A204.1 (cell line): ENCODE data around the gene IFI27L2.

Source experiments
- FAIRE-seq: peaks from 2 replicates; lab custom pipeline; 2012; peaks lifted over from hg19 to GRCh38; lab: Jason Lieb, UNC

Gene IFI27L2

DNA sequence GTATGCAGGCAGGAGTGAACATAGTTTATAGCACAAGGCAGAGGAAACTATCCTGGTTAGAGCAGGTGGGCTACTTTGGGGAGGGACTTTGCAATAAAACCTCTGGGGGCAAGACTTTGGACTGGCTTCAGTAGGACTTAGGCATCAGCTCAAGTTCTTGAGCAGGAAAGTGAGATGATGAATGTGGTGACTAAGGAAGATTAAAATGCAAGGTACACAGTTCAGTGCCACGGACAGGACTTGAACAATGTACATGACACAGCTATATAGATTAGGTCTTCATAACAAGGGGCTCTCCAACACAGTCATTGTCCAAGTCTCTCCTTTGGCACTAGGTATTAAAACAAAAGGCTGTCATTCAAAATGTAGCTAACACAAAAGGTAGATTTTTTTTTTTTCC, 23.3 kb upstream of the IFI27L2 start:
- FAIRE-seq = no peak

DNA sequence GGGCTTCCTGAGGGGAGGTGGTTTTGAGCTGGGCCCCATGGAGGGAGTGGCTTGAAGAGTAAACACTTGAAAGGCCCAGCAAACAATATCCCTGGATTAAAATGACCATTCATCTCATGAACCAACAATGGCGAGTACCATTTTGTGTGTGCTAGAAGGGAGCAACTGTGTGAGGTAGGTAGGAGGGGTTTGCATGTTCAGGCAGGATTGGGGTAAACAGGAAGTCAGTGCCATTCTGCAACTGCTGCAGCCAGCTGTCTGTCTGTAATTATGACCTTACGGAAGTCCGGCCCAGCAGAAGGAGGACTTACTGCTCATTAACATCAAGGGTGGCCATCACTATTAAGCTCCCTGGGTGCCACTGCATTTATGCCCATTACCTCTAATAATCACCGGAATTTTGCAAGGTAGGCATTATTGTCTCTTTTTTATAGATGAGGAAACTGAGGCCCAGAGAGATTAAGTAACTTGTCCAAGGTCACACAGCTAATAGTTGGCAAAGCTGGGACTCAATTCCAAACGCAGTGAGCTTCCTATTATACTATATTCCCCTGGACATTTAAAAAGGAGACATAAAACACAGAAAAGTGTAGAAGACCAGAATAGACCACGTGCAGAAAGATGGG, 16.6 kb upstream of the IFI27L2 start:
- FAIRE-seq = no peak

GRCh38 chr14:94144765-94145164, 15.4 kb upstream of the IFI27L2 start:
- FAIRE-seq = no peak

DNA sequence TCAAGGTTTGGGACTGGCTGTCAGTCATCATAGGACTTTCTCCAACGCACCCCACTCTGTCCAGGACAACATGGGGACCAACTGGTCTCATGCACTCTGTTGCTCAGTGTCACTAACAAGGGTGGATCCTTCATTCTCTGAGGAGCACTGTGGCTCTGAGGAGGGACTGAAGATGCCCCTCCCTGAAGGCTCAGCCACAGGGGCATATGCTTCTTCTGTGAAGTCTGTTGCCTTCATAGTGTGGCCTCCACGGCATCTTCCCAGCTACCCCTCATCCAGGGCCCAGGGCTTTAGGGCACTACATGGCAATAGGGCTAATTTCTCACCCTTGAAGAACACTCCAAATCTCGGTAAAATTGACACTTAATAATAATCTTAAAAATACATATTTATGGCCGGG, 14.3 kb upstream of the IFI27L2 start:
- no peak for FAIRE-seq

GRCh38 chr14:94143239-94143638, 13.8 kb upstream of the IFI27L2 start:
- no peak for FAIRE-seq

- no peak for FAIRE-seq
These were observed 13.4 kb upstream of the IFI27L2 start for GRCh38 chr14:94142836-94143235.

DNA sequence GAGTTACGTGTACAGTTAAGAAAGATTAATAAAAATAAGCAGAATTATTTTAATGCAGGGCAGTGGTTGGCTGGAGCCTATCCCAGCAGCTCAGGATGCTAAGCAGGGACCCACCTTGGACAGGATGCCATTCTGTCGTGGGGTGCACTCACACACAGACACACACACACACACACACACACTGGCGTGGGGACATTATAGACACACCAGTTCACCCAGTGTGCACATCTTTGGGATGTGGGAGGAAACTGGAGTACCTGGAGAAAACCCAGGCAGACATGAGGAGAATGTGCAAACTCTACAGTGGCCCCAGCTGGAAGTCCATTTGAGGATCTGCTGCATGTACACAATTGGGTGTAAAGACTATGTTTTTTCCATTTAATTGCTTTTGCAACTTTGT, 12.8 kb upstream of the IFI27L2 start:
- no peak for FAIRE-seq

- FAIRE-seq = no peak
These were observed 10.0 kb upstream of the IFI27L2 start for GRCh38 chr14:94139421-94139820.

GRCh38 chr14:94139006-94139405, 9.6 kb upstream of the IFI27L2 start:
- FAIRE-seq = no peak

GRCh38 chr14:94138251-94138650, 8.8 kb upstream of the IFI27L2 start:
- FAIRE-seq = no peak

DNA sequence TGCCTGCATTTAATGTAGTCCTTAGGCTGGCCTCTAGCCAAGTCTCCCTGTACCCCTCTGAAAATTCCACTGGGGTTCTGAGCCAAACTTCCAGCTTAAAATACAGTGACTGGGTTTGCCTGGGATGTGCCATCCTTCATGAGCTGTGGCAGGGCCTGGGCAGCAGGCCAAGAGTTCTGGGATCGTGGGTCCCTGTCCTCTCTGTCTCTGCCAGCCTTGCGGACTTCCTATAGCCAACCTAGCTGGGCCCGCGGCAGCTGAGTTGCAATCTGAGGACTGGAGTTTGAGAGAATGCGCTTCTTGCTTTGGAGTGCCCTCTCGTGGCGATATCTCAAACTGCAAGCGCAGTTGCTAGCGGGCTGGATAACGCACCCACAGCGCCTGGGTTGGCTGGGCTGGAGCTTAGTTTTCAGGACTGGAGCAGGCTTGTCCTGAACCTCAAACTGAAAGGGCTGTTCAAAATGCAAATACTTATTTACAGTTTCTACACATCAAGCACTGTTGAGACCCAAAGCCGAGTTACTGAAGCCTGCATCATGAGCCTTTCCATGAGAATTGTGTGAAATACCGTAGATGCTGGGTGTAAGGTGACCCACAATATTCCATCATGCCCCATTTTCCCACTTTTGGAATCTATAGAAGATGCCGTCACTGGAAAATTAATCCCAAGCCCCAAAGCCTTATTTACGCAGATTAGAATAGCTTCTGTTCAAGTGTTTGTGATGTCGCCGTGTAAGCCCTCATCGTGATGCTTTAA, 7.3 kb upstream of the IFI27L2 start:
- peak; percentile 86 for FAIRE-seq

DNA sequence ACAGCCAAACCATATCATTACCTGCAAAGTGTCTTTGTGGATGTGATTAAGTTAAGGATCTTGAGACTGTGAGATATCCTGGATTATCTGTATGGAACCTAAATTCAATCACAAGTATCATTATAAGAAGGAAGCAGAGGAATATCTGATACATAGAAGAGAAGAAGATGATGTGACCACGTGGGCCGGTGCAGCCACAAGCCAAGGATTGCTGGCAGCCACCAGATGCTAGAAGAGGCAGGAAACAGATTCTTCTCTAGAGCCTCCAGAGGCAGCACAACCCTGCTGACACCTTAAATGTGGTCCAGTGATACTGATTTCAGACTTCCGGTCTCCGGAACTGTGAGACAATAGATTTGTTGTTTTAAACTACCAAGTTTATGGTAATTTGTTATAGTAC, 6.1 kb upstream of the IFI27L2 start:
- no peak for FAIRE-seq

- peak; percentile 97 for FAIRE-seq
These were observed 3.0 kb upstream of the IFI27L2 start for GRCh38 chr14:94132285-94132887.

- FAIRE-seq = no peak
These were observed 482 bp upstream of the IFI27L2 start for GRCh38 chr14:94129758-94130414.

DNA sequence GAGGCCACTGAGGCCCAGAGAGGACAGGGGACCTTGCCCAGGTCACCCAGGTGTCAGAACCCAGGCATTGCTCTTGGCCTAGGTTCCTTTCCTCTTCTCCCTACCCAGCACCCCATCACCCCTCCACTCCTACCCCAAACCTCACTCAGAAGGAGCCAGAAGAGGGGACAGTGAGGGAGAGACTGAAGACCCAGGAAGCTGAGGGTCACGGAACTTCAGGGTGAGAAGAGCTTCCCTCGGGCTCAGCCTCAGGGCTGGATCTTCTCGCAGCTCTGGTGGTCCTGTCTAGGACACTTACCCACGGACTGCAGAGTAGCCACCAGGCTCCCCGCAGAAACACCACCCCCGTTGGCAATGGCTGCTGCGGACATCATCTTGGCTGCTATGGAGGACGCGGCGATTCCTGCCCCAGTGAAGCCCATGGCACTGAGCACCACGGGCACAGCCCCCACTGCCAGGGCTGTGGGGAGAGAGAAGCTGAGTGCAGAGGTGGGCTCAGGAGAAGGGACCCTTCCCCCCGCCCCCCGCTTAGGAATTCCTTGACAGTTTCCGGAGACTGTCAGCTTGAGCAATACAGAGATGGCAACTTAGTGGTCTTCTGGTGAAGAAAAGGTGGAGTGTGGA, 1.1 kb downstream of the IFI27L2 start:
- FAIRE-seq = no peak

GRCh38 chr14:94127330-94127729, 2.1 kb downstream of the IFI27L2 start:
- no peak for FAIRE-seq

DNA sequence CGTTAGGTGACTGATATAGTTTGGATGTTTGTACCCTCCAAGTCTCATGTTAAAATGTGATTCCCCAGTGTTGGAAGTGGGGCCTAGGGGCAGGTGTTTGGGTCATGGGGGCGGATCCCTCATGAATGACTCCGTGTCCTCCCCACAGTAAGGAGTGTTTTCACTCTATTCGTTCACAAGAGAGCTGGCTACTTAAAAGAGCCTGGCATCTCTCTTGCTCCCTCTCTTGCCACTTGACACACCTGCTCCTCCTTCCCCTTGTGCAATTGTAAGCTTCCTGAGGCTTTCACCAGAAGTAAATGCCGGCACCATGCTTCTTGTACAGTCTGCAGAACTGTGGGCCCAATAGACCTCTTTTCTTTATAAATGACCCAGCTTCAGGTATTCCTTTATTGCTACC, 2.6 kb downstream of the IFI27L2 start:
- FAIRE-seq = no peak

DNA sequence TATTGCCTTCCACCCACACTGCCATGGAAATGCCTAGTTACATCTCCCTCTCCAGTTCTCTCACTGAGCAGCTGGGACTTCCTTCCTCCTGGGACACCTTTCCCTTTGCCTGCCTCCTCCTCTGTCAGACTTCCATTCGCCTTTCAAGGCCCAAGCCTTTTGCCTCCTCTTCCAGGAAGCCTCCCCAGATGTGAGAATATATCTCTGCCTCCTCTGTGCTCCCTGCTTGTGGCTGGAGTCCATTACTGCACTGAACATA, 3.1 kb downstream of the IFI27L2 start:
- FAIRE-seq = no peak

DNA sequence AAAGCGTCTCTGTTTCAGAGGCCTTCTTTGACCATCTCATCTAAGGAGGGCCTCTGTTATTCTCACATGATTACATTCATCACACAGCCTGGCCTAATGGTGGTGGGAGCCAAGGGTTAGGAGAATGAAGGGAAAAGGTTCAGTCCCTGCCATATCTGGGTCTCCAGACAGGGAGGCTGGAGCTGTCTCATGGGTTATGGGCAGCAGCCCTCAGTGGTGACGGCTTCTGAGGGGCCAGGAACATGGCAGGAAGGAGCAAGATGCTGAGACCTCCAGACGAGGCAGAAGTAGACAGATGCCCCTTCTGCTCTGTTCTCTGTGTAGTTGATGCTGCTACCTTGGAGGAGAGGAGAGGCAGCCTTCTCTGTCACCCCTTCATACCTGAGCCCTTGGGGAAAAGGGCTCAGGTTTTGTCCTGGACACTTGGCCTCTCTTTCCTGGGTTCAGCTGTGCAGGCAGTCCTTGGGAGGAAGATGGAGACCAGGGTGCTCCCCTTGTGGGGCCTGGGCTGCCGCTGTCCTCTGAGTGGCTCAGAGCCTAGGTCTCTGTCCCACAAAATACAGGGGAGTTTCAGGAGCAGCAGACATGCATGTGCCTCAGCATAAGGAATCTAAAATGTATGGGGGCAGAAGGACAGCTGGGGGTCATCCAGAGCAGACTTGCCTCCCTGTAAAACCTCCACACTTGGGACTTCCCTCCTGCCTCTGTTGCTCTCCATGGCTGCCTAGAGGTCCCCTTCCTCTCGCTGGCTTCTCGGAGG, 3.6 kb downstream of the IFI27L2 start:
- no peak for FAIRE-seq

GRCh38 chr14:94124582-94125377, 4.6 kb downstream of the IFI27L2 start:
- no peak for FAIRE-seq

DNA sequence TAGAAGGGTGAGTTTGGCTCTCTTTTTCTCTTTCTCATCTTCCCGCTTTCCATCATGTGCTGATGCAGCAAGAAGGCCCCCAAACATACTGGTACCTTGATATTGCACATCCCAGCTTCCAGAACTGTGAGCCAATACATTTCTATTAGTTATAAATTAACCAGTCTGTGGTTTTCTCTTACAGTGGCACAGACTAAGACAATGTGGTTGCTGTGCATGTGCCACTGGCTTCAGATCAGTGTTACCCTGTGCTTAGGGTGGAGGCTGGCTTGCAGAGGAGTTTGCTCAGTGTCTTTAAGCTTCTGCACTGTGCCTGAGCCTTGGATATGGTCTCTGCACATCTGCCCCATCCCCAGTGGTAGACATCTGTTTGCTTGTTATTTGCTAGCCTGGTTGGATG, 5.5 kb downstream of the IFI27L2 start:
- FAIRE-seq = no peak
